Esophagus muscularis mucosa (tissue), 4 donors: ENCODE measurements around the gene IL2RA.

ENCODE experiments used
- EP300 ChIP-seq: sonication (generic); formaldehyde crosslinking; IDR thresholded peaks from one replicate; pipeline ENCODE4 v1.6.1; 2017; ENCODE audit warnings: antibody characterized with exemption
- POLR2A ChIP-seq: fragments of 450-650 bp; IDR thresholded peaks from one replicate; pipeline ENCODE4 v1.6.1; 2017; ENCODE audit warnings: antibody characterized with exemption, moderate library complexity, mild to moderate bottlenecking, low read depth
- POLR2AphosphoS5 ChIP-seq, 2 donors: sonication (generic); formaldehyde crosslinking; IDR thresholded peaks; one replicate each; pipeline ENCODE4 v1.6.1; 2017; ENCODE audit warnings: antibody characterized with exemption in 2 of 2
- TF ChIP-seq, protein P1 (sequence below), 3 experiments: fragments of 200-600 bp in 2 of 3; fragments of 450-650 bp in 1 of 3; sonication (generic) in 2 of 3; IDR thresholded peaks; one replicate each; pipeline ENCODE4 v1.5.1; 2017 to 2019; ENCODE audit warnings: antibody characterized with exemption in 3 of 3, mild to moderate bottlenecking in 2 of 3, moderate library complexity in 1 of 3

DNA sequence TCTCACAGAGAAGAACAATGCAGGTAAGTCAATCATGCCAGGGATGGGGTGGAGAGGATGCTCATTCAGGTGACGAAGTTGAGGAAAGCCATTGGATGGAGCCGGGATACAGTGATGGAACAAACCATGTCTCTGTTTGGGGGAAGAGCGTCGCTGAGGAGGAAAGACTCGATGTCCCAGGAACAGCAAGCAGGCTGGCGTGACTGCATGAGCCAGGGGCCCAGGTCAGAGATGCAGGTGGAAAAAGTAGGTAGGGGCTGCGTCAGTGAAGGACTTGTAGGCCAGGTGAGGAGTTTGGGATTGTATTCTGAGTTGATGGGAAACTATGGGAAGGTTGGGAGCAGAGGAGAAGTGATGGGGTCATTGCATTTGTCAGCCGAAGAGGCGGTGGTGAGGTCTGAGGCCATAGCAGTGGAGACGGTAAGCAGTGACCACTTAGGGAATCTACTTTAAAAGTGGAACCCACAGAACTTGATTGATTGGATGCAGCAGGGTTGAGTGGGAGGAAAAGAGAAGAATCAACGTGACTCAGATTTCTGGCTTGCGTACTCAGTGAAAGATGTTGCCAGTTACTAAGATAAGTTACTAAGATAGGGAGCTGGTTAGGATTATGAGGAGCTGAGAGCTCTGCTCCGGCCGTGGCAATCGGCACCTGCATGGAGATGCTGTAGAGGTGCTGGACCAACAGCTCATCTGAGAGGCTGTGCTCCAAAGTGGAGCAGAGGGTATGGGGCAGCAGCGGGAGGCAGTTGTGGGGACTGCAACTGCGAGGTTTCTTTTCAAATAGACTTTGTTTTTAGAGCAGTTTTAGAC lies 12.5 kb upstream of the IL2RA start:
- TF ChIP-seq, protein P1, sequence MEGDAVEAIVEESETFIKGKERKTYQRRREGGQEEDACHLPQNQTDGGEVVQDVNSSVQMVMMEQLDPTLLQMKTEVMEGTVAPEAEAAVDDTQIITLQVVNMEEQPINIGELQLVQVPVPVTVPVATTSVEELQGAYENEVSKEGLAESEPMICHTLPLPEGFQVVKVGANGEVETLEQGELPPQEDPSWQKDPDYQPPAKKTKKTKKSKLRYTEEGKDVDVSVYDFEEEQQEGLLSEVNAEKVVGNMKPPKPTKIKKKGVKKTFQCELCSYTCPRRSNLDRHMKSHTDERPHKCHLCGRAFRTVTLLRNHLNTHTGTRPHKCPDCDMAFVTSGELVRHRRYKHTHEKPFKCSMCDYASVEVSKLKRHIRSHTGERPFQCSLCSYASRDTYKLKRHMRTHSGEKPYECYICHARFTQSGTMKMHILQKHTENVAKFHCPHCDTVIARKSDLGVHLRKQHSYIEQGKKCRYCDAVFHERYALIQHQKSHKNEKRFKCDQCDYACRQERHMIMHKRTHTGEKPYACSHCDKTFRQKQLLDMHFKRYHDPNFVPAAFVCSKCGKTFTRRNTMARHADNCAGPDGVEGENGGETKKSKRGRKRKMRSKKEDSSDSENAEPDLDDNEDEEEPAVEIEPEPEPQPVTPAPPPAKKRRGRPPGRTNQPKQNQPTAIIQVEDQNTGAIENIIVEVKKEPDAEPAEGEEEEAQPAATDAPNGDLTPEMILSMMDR (IDR thresholded peaks at IDR 0.05): no peak
- TF ChIP-seq EP300 (no peak), POLR2A (no peak), POLR2AphosphoS5 (IDR thresholded peaks at IDR 0.05) (no peak)
